H1 (cell line): ENCODE data around the gene MAPK9. TPM values are rescaled to one million over a fixed set of nuclear protein-coding genes. Genes with fewer than 3 reads are reported as not detected.

Source experiments
- CTCF ChIA-PET: fragments of 300-600 bp; sonication (Branson Sonifier 250); formaldehyde crosslinking; loops from one replicate; lab custom pipeline; 2021; ENCODE audit not compliant: partially characterized antibody; lab: Charles Lee
- POLR2A ChIA-PET: fragments of 300-600 bp; sonication (Branson Sonifier 250); formaldehyde crosslinking; loops from one replicate; lab custom pipeline; 2021; ENCODE audit warnings: inconsistent platforms; ENCODE audit not compliant: partially characterized antibody; lab: Charles Lee
- DNase-seq, 2 experiments: peaks; one replicate each; pipeline versions ENCODE4 v3.0.0 to v3.0.0-alpha.2; 2010 to 2022; ENCODE audit warnings: low spot score in 2 of 2, low read depth in 1 of 2, mixed read lengths in 1 of 2
- FAIRE-seq: peaks from 2 replicates; lab custom pipeline; 2011; peaks lifted over from hg19 to GRCh38; lab: Jason Lieb, UNC
- H2AFZ ChIP-seq: 2 replicates; pipeline ENCODE4 v1.8.1; 2012; ENCODE audit warnings: low read length, inconsistent platforms
- H2AK5ac ChIP-seq: 2 replicates; pipeline ENCODE4 v1.6.1; 2013; ENCODE audit warnings: low read depth, low read length
- H2BK120ac ChIP-seq: replicated peaks from 2 replicates; pipeline ENCODE3; 2013; ENCODE audit warnings: low read depth, low read length, inconsistent platforms
- H2BK12ac ChIP-seq: 2 replicates; pipeline ENCODE4 v1.6.1; 2013; ENCODE audit warnings: low read depth, low read length
- H2BK15ac ChIP-seq: 2 replicates; pipeline ENCODE4 v1.6.1; 2013; ENCODE audit warnings: low read length
- H2BK20ac ChIP-seq: 2 replicates; pipeline ENCODE4 v1.6.1; 2013; ENCODE audit warnings: low read length
- H2BK5ac ChIP-seq: 2 replicates; pipeline ENCODE4 v1.6.1; 2013; ENCODE audit warnings: low read depth, low read length
- H3K14ac ChIP-seq: 2 replicates; pipeline ENCODE4 v1.6.1; 2013; ENCODE audit warnings: inconsistent platforms; ENCODE audit not compliant: insufficient read length
- H3K18ac ChIP-seq: 2 replicates; pipeline ENCODE4 v1.6.1; 2013; ENCODE audit warnings: low read length; ENCODE audit errors: extremely low read depth
- H3K23ac ChIP-seq: 2 replicates; pipeline ENCODE4 v1.6.1; 2013; ENCODE audit warnings: inconsistent platforms; ENCODE audit not compliant: insufficient read length
- H3K23me2 ChIP-seq: 2 replicates; pipeline ENCODE4 v1.6.1; 2013; ENCODE audit warnings: low read depth, low read length
- H3K27ac ChIP-seq: 2 replicates; pipeline ENCODE4 v1.6.1; 2011; ENCODE audit warnings: low read depth, low read length, inconsistent platforms
- H3K27me3 ChIP-seq, 4 experiments: replicated peaks in 1 of 4; 1 replicate in 1 of 4; 2 replicates in 3 of 4; pipeline versions ENCODE4 v1.6.1 to v1.8.1; 2011 to 2013; ENCODE audit warnings: low read length in 3 of 4, mild to moderate bottlenecking in 3 of 4, inconsistent platforms in 2 of 4, mixed read lengths in 2 of 4, moderate library complexity in 1 of 4; ENCODE audit not compliant: control insufficient read depth in 3 of 4, insufficient read depth in 3 of 4; ENCODE audit errors: extremely low read depth in 1 of 4
- H3K36me3 ChIP-seq, 4 experiments: 2 replicates each; pipeline versions ENCODE4 v1.6.1 to v1.8.1; 2011 to 2013; ENCODE audit warnings: mild to moderate bottlenecking in 4 of 4, low read length in 3 of 4, moderate library complexity in 2 of 4, control low read depth in 1 of 4, inconsistent platforms in 1 of 4; ENCODE audit not compliant: insufficient read depth in 4 of 4, control insufficient read depth in 2 of 4
- H3K4ac ChIP-seq: replicated peaks from 2 replicates; pipeline ENCODE3; 2013; ENCODE audit warnings: low read length, low read depth, mixed read lengths, inconsistent platforms; ENCODE audit not compliant: insufficient read length
- H3K4me1 ChIP-seq, 4 experiments: replicated peaks in 1 of 4; 1 replicate in 1 of 4; 2 replicates in 3 of 4; pipeline versions ENCODE4 v1.6.1 to v1.8.1; 2011 to 2013; ENCODE audit warnings: low read length in 3 of 4, inconsistent platforms in 2 of 4, mixed read lengths in 1 of 4; ENCODE audit not compliant: insufficient read depth in 4 of 4, control insufficient read depth in 3 of 4
- H3K4me2 ChIP-seq, 2 experiments: 2 replicates each; pipeline versions ENCODE4 v1.6.1 to v1.8.1; 2011 to 2013; ENCODE audit warnings: low read depth in 2 of 2, low read length in 2 of 2, control low read depth in 1 of 2, inconsistent platforms in 1 of 2, mild to moderate bottlenecking in 1 of 2; ENCODE audit not compliant: insufficient read depth in 1 of 2
- H3K4me3 ChIP-seq, 4 experiments: fragments of 200-600, 300-600 bp in 1 of 4; sonication (generic), shearing (Covaris generic), sonication (Bioruptor Twin) in 1 of 4; 2 replicates each; pipeline versions ENCODE4 v1.5.1 to v1.8.1; 2011 to 2016; ENCODE audit warnings: low read length in 4 of 4, low read depth in 3 of 4, control low read depth in 2 of 4, inconsistent platforms in 2 of 4, mild to moderate bottlenecking in 2 of 4, mixed read lengths in 1 of 4, moderate library complexity in 1 of 4; ENCODE audit not compliant: insufficient read depth in 2 of 4; ENCODE audit errors: extremely low read depth in 1 of 4
- H3K56ac ChIP-seq: replicated peaks from 2 replicates; pipeline ENCODE3; 2013; ENCODE audit warnings: low read depth, mild to moderate bottlenecking, mixed read lengths, low read length, inconsistent platforms; ENCODE audit not compliant: insufficient read length
- H3K79me1 ChIP-seq: 2 replicates; pipeline ENCODE4 v1.6.1; 2013; ENCODE audit warnings: low read depth, low read length, control low read depth
- H3K79me2 ChIP-seq, 2 experiments: 2 replicates each; pipeline versions ENCODE4 v1.6.1 to v1.8.1; 2012 to 2013; ENCODE audit warnings: low read length in 2 of 2, mild to moderate bottlenecking in 2 of 2, inconsistent platforms in 1 of 2; ENCODE audit not compliant: insufficient read depth in 2 of 2, control insufficient read depth in 1 of 2
- H3K9ac ChIP-seq, 4 experiments: replicated peaks in 1 of 4; 1 replicate in 1 of 4; 2 replicates in 3 of 4; pipeline versions ENCODE4 v1.6.1 to v1.8.1; 2011 to 2013; ENCODE audit warnings: low read depth in 3 of 4, low read length in 3 of 4, control low read depth in 2 of 4, mild to moderate bottlenecking in 2 of 4, moderate library complexity in 2 of 4, inconsistent platforms in 1 of 4; ENCODE audit errors: extremely low read depth in 1 of 4
- H3K9me3 ChIP-seq, 2 experiments: 2 replicates each; pipeline versions ENCODE4 v1.6.1 to v1.8.1; 2012 to 2013; ENCODE audit warnings: mild to moderate bottlenecking in 2 of 2, moderate library complexity in 2 of 2, control low read depth in 1 of 2, inconsistent platforms in 1 of 2, low read depth in 1 of 2, low read length in 1 of 2, mixed read lengths in 1 of 2; ENCODE audit not compliant: insufficient read depth in 2 of 2
- H4K20me1 ChIP-seq, 2 experiments: replicated peaks in 1 of 2; 2 replicates each; pipeline versions ENCODE3 to v1.8.1; 2011 to 2013; ENCODE audit warnings: inconsistent platforms in 2 of 2, low read length in 2 of 2, mild to moderate bottlenecking in 1 of 2; ENCODE audit not compliant: insufficient read depth in 2 of 2, control insufficient read depth in 1 of 2
- H4K5ac ChIP-seq: 2 replicates; pipeline ENCODE4 v1.6.1; 2013; ENCODE audit warnings: low read length, low read depth, mixed read lengths, inconsistent platforms; ENCODE audit not compliant: insufficient read length
- H4K8ac ChIP-seq: 2 replicates; pipeline ENCODE4 v1.8.0; 2013; ENCODE audit warnings: mild to moderate bottlenecking, moderate library complexity, low read length, inconsistent platforms; ENCODE audit not compliant: insufficient read depth; ENCODE audit errors: extremely low read depth
- H4K91ac ChIP-seq: replicated peaks from 2 replicates; pipeline ENCODE3; 2013; ENCODE audit warnings: low read length, mixed read lengths, inconsistent platforms; ENCODE audit not compliant: insufficient read length
- CREB1 ChIP-seq: IDR thresholded peaks from 2 replicates; pipeline ENCODE4 v1.6.1; 2012; ENCODE audit warnings: inconsistent platforms
- KDM1A ChIP-seq: fragments of 200-600, 300-600 bp; sonication (generic); IDR thresholded peaks from 2 replicates; pipeline ENCODE4 v1.7.1; 2016; ENCODE audit warnings: mild to moderate bottlenecking, low read length, borderline replicate concordance
- POLR2A ChIP-seq, 2 experiments: IDR thresholded peaks; 1 replicate in 1 of 2; 2 replicates in 1 of 2; pipeline ENCODE4 v1.6.1; 2011; ENCODE audit warnings: low read depth in 2 of 2, low read length in 2 of 2, mild to moderate bottlenecking in 2 of 2; ENCODE audit errors: control extremely low read depth in 1 of 2
- RAD21 ChIP-seq, 2 experiments: IDR thresholded peaks in 1 of 2; conservative IDR thresholded peaks in 1 of 2; 2 replicates each; pipeline ENCODE4 v1.6.1; 2011; ENCODE audit warnings: low read depth in 2 of 2, low read length in 2 of 2, improper control_type of control experiment in 1 of 2, inconsistent platforms in 1 of 2, mild to moderate bottlenecking in 1 of 2, moderate library complexity in 1 of 2
- SP2 ChIP-seq: IDR thresholded peaks from 2 replicates; pipeline ENCODE4 v1.6.1; 2012; ENCODE audit warnings: mild to moderate bottlenecking, low read length, inconsistent platforms
- WGBS, 2 experiments: shearing (Covaris generic) in 1 of 2; methylation state at CpG; one replicate each; pipeline versions ENCODE4 v1.1.6 to v1.1.7; 2013 to 2015; ENCODE audit warnings: low lambda C conversion rate in 2 of 2, mixed read lengths in 2 of 2, inconsistent platforms in 1 of 2, low coverage in 1 of 2, missing lambda C conversion rate in 1 of 2; ENCODE audit not compliant: insufficient replicate concordance in 2 of 2, insufficient coverage in 1 of 2, insufficient read length in 1 of 2; ENCODE audit errors: extremely low coverage in 1 of 2, missing lambda C conversion rate in 1 of 2; 5-methylcytosine and 5-hydroxymethylcytosine counted together
- polyA plus RNA-seq, 7 experiments: library from polyadenylated mRNA; depleted of rRNA in 3 of 7; stranded (reverse) in 5 of 7; unstranded in 2 of 7; fragments of >200 nt in 5 of 7; fragments of 200-250 nt in 2 of 7; gene quantifications; 1 replicate in 5 of 7; 2 replicates in 1 of 7; 4 replicates in 1 of 7; pipeline versions ENCODE4 v1.2.1 to v1.2.3, GENCODE V29; 2011 to 2013; ENCODE audit warnings: missing spikeins in 2 of 7, mixed read lengths in 2 of 7
- total RNA-seq: library from RNA; stranded (reverse); fragmentation: NEBNext Ultra II Directional; extraction: Animal tissue kit (Norgen Biotek cat#: 25700); gene quantifications from 2 replicates; pipeline ENCODE4 v1.2.1, GENCODE V29; 2021
- TF ChIP-seq, protein P1 (sequence below): IDR thresholded peaks from 2 replicates; pipeline ENCODE4 v1.6.1; 2012; ENCODE audit warnings: inconsistent platforms
- TF ChIP-seq, protein P2 (sequence below): IDR thresholded peaks from 2 replicates; pipeline ENCODE4 v1.6.1; 2012; ENCODE audit warnings: inconsistent platforms

The MAPK9 gene
- total and polyA plus RNA-seq, 2 of the 8 experiments (the other 6 are each of a cell fraction or from before 2014, with no cell fraction given) = 22.3 to 43.7 TPM

DNA sequence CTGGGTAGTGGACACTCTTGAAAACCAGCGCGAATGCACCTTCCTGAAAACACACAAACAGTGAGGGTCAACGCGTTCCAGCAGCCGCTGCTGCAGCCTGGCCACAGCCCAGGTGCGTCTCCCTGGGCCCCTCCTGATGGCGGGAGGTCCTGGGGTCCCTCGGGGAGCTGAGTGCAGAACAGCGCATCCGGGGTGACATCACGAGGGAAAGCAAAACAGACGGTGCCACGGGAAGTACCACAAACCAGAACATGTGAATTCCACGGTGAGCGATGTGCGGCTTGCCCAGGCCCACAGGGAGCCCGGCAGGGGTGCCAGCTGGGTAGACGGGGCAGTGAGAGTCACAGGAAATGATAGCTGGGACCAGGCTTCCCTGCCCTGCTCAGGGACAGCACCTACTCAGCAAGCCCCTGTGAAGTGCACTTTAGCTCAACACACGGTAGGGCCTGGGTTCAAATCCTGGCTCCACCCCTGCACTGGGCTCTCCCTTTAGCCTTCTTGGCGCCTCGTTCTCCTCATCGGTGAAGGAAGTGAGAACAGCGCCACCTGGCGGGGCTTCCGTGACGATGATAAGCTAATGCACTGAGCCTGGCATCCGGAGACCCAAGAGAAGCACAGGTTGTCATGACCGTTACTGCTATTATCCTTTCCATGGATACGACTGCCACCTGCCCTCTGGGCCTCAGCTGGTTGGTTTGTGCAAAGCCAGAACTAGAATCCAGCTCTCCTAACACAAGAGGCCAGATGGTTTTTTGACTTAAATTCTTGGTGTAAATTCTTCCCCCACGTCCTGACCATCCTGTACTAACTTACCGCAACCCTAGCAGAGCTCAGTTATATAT, 36.6 kb upstream of the MAPK9 start:
- DNase-seq (peak; percentile 68 to 90), FAIRE-seq (peak; percentile 57)
- no peak overlapping the region for H2BK15ac ChIP-seq
- peak overlapping the region; percentile 9 for H3K4ac ChIP-seq
- H2BK12ac ChIP-seq = 0 out of 2 replicates have a peak overlapping the region, but pooled peaks have one; percentile 65
- no peak overlapping the region for H3K56ac ChIP-seq
- no peaks in the 10 kb centered on the region for H3K9me3 ChIP-seq
- H4K20me1 ChIP-seq = peaks cover 0 to 7% of the 10 kb centered on the region in 2 experiments
- H3K36me3 ChIP-seq = peaks cover 37 to 74% (median 61%) of the 10 kb centered on the region in 4 experiments
- no peak overlapping the region for H3K27ac ChIP-seq
- peaks cover 12 to 16% (median 13%) of the 10 kb centered on the region in 4 experiments for H3K4me1 ChIP-seq
- no peak overlapping the region for H4K91ac ChIP-seq
- H3K27me3 ChIP-seq = no peaks in the 10 kb centered on the region
- H3K9ac ChIP-seq = no peak overlapping the region
- H3K4me2 ChIP-seq = no peak overlapping the region
- H2BK5ac ChIP-seq = peak overlapping the region; percentile 3
- no peak overlapping the region for H2BK20ac ChIP-seq
- no peaks in the 10 kb centered on the region for H3K23me2 ChIP-seq
- no peak overlapping the region for H2AK5ac ChIP-seq
- H3K23ac ChIP-seq = no peak overlapping the region
- POLR2A ChIA-PET = interaction anchor here (0.6 to 10.9 kb wide), 10 partner anchors 9 to 163 kb away, joined by 3 to 146 read pairs (median 4); no protein-coding TSS in a partner anchor
- no peak overlapping the region for H3K4me3 ChIP-seq
- CTCF ChIA-PET = interaction anchor here (0.6 to 14.0 kb wide), 50 partner anchors 9 to 517 kb away, joined by 3 to 192 read pairs (median 4); no protein-coding TSS in a partner anchor
- 78% methylated on average over 31 of the region's 31 CpGs; no CpG with 5 or more reads in 1 of the 2 experiments for WGBS, 2 experiments
- no peaks in the 10 kb centered on the region for H3K79me2 ChIP-seq
- H3K79me1 ChIP-seq = no peaks in the 10 kb centered on the region
- H4K8ac ChIP-seq = peak overlapping the region; percentile 19
- H3K18ac ChIP-seq = no peak overlapping the region
- H3K14ac ChIP-seq = no peak overlapping the region
- no peak overlapping the region for H4K5ac ChIP-seq
- H2BK120ac ChIP-seq = no peak overlapping the region
- no peak overlapping the region for H2AFZ ChIP-seq
- TF ChIP-seq, protein P1, sequence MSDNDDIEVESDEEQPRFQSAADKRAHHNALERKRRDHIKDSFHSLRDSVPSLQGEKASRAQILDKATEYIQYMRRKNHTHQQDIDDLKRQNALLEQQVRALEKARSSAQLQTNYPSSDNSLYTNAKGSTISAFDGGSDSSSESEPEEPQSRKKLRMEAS = peak; percentile 42; the same call in 1 of the 2 replicates
- TF ChIP-seq RAD21 (IDR thresholded peaks at IDR 0.05 in 1 of 2, conservative IDR thresholded peaks at IDR 0.05 in 1 of 2; ENCODE audit: low read depth in 2 of 2, low read length in 2 of 2) (peak; percentile 47 to 70), CREB1 (peak; percentile 68; the same call in 1 of the 2 replicates), SP2 (no peak), KDM1A (peak; percentile 72; the same call in 1 of the 2 replicates), POLR2A (IDR thresholded peaks at IDR 0.05; ENCODE audit: control extremely low read depth in 1 of 2, low read depth in 2 of 2, low read length in 2 of 2) (peak in 1 of 2 experiments; percentile 51; a peak in 2 of 3 replicates)
- TF ChIP-seq, protein P2, sequence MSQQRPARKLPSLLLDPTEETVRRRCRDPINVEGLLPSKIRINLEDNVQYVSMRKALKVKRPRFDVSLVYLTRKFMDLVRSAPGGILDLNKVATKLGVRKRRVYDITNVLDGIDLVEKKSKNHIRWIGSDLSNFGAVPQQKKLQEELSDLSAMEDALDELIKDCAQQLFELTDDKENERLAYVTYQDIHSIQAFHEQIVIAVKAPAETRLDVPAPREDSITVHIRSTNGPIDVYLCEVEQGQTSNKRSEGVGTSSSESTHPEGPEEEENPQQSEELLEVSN = 0 out of 2 replicates have a peak, but pooled peaks have one; percentile 28
